Islet precursor cell (in vitro differentiated cells): Measurements from ENCODE around the gene ATP2A2.
"Not testable (repeated sequence)": the region's sequence is repeated elsewhere in the genome, so short reads cannot be mapped to it uniquely, and the experiment has no call there.

Source experiments
- DNase-seq: peaks from one replicate; pipeline ENCODE4 v3.0.0-alpha.2; 2018

The ATP2A2 gene

DNA sequence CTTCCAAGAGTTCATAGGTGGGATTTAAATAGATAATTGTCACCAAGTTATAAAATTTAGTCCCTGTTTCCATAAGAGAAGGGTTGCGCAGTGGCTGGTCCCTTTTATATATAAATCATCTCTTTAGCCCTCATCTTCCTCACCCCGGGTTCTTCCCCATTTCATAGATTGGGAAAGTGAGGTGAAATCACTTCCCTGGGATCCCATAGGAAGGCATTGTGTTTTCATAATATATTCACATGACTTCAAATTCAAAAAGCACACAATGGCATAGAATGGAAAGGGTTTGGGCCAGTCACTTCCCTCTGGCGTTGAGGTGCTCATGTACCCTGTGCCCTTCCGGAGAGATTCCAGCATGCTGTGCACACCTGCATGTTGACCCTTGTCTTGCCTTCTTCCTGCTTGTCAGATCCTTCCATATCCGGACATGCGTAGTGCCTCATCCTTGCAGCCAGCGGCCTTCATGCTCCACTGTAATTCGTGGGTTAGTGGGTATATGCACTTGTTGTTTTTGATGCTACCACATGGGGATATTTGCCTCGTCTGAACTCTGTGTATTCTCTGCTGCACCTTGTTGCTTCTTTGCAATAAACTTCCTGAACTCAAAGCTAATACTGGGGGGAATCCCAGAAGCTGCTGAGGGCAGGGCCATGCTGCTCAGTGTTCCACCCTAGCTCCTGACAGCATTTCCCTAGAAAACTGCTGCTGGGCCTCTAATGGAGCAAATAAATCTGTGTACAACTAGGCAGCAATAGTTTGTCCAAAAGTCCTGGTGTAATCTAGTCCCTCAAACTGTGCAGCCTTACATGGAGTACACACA is 62.9 kb downstream of the ATP2A2 start:
- DNase-seq: peak; percentile 38

DNA sequence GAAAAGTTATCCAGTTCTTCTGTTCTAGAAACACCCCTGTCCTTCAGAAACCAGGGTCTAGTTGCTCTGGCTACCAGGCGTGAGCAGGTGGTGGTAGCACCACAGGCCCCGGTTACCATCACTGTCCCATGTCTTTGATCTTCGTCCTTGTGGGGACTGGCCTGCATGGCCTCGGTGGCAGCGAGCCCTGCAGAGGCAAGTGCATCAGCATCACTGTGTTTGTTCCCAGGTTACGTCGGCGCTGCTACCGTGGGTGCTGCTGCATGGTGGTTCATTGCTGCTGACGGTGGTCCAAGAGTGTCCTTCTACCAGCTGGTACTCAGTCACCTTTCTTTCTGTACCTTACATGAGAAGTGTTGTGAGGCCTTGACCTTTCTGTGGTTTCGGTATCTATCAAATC is 63.6 kb downstream of the ATP2A2 start:
- DNase-seq: peak; percentile 47

DNA sequence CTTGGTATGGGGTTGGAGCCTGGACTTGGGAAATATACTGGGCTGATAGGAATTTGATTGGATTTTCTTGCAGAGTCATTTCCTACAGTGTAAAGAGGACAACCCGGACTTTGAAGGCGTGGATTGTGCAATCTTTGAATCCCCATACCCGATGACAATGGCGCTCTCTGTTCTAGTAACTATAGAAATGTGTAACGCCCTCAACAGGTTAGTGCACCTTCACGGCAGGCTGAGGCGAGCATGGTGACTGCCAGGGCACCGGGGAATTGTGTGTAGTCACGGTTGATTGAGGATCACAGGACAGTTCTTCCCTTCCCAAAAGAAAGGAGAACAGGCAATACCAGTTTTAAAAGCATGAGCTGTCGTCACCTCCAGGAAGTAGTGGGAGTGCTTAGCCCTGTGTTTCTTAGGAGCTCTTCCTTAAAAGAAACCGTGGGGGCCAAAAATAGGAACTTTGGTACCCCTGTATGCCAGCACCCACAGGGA is 64.2 kb downstream of the ATP2A2 start:
- peak; percentile 56 for DNase-seq

DNA sequence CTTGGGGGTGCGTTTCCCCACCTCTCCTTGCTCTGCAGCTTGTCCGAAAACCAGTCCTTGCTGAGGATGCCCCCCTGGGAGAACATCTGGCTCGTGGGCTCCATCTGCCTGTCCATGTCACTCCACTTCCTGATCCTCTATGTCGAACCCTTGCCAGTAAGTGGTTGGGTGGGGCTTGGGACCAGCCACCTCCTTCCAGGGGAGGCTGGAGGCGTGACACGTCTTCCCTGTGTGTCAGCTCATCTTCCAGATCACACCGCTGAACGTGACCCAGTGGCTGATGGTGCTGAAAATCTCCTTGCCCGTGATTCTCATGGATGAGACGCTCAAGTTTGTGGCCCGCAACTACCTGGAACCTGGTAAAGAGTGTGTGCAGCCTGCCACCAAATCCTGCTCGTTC is 64.9 kb downstream of the ATP2A2 start:
- peak; percentile 52 for DNase-seq

DNA sequence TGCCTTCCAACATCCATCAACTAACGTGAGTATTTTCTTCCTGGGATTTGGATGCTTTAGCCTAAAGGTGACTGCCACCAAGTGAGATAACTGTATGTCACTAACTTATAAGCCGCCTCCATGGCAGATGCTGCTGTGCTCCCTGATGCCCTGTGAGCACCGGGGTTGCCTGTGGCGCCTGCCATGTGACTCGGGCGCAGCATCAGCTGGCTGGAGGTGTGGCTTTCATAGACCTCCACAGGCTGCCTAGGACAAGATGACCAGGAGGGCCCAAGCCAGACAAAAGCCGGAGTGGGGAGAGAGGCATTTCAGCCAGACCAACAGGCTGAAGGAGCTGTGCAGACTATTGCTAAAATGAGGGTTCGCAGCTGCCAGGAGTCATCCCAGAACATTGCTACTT is 66.7 kb downstream of the ATP2A2 start:
- DNase-seq: peak; percentile 51

DNA sequence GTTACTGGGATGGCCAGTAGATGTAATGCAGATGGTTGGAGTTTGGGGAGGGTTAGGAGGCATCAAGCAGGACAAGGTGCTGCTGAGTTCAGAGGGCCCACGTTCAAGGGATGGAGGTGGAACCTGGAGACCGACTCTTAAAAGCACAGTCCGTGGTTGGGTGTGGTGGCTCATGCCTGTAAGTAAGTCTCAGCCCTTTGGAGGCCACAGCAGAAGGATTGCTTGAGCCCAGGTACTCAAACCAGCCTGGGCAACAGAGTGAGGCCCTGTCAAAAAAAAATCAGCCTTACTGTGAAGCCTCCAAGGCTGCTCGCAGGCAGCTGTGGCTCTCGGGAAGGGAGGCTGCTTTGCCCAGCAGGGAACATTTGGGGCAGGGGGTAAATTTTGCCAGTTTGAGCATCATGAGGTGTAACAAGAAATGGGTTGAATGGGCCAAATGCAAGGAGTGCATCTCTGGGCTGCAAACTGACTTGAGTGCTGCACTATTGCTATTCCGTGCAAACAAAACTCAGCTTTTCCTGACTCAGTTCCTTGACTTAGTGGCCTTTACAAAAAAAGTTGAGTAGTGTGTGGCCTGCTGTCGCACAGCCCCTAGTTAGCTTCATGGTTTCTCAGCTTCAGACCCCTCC is 67.5 kb downstream of the ATP2A2 start:
- peak; percentile 47 for DNase-seq

DNA sequence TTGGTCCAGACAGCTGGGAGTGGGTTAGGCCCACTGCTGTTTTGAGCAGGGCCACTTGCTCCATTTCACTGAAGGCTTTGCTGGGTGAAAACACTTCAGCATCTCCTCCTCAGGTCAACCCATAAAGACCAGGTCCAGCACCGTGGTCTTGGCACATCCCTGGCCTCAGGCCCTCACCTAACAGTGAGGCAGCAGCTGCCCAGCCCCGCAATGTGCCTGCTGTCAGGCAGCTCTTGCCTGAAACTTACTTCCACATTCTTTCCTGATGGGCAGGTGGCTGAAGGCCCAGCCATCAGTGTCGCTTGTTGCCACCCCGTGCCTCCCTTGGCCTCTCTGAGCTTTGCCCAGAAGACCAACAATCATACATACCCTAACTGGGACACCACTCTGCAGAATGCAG is 68.0 kb downstream of the ATP2A2 start:
- DNase-seq: no peak

DNA sequence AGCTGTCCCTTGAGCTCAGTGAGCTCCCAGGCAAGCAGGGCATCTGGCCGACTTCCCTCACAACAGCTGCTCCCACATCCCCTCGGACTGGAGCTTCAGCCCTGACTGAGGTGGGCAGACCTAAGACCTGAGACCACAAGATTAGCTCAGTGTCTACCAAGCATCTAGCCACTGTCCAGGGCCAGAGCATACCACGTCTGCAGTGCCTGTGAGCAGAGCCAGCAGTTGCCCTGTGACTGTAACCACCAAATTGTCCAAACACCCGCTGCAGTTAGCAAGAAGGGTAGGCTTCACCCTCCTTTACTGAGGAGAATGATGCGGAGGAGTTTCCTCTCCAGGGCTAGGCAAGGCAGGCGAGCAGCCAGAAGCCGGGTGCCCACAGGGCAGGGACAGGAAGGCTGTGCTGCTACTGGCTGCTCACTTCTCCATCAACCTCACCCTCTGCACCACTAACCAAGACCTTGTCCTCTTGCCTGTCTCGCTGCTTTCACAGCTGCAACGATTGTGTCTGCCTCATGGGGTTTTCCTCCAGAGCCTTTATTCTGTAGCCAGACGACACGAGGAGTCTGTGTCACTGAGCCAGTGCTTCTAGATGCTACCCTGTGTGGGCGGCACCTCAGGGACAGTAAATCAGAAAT is 68.6 kb downstream of the ATP2A2 start:
- no peak for DNase-seq

DNA sequence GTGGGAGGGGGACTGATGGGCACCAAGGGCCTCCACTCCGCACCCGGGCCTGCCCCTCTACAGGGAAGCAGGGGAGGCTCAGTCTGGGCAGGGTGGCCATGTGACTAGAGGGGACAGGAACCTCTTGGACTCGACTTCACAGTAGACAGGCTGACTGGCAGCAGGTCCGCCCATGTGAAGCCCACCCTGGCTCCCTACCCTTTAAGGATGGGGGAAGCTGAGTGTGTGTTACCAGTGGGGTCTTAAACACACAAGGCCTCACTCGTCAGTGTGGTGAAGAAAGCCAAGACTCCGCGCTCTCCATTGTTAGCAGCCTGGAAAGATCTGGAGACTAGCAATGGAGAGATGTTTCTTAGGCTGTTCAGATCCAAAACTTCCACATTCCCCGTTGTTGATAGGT is 70.1 kb downstream of the ATP2A2 start:
- DNase-seq: peak; percentile 56

DNA sequence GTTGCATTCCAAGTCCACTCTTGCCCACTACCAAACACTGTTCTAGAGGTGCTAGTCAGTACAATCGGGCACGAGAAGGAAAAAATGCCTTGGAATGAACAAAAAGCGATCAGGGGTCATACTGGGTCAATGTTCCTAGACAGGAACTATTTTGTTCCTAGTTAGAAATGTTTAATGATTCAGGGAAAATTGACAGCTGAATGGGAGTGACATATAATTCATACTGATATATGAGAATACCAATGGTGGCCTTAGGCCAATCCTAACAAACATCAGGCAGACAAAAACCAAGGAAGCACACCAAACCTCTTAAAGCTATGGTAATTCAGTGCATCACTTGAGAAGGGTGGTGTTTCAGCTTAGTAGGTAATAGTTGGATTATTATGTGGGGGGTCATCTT is 71.4 kb downstream of the ATP2A2 start:
- DNase-seq: no peak

DNA sequence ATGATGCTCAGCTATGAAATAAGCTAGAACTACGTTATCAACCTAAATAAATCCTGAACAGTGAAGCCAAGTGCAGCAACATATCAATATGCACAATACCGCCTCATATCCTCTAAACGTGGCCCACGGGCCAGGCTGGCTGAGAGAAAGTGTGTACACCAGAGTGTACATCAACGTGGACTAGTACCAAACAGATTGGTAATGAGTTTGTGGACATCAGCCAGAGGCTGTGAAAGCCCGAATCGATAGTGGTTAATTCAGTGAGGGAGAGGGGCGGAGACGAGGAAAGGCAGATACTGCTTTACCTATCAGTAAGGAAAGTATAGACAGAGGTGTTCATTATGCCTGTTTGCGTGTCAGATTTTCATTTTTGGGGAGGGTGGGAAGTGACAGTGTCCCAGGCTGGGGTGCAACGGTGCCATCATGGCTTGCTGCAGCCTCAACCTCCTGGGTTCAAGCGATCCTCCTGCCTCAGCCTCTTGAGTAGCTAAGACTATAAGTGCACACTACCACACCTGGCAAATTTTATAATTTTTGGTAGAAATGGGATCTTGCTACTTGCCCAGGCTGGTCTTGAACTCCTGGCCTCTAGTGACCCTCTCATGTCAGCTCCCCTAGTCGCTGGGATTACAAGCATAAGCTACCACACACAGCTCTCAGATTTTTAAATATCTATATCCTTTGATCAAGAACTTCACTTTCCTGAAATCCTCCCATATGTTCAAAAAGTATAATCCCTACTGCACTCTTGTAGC is 72.3 kb downstream of the ATP2A2 start:
- no peak for DNase-seq

DNA sequence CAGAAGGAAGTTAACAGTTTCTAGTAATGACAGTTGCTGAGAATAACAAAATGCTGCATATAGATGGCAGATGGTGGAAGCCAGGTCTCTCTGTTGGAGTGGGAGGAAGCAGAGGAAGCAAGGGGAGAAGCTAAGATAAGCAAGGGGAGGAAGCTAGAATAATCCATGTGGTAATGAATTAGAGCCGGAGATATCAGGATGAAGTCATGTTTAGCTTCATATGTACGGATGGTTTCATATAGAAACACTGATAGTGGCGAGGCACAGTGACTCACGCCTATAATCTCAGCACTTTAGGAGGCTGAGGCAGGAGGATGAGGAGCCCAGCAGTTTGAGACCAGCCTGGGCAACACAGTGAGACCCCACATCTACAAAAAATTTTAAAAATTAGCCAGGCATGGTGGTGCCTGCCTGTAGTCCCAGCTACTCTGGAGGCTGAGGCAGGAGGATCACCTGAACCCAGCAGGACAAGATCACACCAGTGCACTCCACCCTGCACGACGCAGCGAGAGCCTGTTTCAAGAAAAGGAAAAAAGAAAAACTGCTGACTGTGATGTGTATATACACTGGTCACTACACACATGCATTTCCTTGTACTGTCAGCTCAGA is 73.2 kb downstream of the ATP2A2 start:
- no peak for DNase-seq

DNA sequence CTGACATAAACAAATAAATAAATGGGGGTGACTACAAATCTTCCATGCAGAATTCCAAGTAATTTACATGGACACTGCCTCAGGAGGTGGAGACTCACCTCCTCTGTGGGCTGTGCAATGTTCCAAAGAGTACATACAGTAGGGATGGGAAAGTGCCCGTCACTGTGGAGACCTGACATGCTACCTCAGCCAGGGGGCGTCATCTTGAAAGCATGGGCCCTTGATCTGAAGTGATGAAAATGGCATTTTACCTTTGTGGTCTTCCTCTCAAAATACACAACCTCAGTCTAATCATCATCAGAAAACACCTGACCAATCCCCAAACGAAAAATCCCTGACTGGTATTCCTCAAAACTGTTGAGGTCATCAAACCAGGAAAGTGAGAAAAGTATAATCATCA is 74.0 kb downstream of the ATP2A2 start:
- peak; percentile 82 for DNase-seq

DNA sequence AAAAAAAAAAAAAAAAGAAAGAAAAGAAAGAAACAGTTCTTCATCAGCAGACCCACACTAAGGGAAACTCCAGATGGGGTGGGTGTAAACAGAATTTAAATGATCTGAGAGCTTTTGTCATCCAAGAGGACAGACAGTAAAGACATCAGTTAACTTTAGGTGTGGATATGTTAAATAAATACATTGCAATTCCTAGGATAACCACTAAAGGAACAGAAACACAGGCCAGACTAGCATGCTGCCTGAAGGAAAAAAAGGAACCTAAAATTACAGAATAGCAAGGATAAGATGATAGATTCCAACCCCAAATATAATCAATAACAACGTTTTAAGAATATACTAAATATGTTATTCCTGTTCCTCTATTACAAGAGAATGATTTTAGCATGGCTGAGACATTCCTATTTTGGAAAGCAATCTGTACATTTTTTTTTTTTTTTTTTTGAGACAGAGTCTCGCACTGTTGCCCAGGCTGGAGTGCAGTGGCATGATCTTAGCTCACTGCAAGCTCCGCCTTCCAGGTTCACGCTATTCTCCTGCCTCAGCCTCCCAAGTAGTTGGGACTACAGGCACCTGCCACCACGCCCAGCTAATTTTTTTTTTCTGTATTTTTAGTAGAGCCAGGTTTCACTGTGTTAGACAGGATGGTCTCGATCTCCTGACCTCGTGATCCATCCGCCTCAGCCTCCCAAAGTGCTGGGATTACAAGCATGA is 77.5 kb downstream of the ATP2A2 start:
- DNase-seq: not testable (repeated sequence)

DNA sequence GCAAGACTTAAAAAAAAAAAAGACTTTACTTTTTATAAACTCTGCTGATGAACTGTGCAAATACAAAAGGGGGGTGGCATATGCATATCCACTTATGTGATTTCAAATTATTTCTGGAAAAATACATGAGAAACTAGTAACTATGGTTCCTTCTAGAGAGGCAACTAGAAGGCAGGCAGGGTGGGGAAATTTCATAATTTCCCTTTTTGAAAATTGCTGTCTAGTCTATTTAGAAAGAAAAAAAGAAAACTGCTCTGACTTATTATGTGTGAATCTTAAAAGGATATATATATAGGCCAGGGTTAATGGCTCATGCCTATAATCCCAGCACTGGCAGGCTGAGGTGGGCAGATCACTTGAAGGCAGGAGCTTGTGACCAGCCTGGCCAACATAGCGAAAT is 80.2 kb downstream of the ATP2A2 start:
- no peak for DNase-seq

DNA sequence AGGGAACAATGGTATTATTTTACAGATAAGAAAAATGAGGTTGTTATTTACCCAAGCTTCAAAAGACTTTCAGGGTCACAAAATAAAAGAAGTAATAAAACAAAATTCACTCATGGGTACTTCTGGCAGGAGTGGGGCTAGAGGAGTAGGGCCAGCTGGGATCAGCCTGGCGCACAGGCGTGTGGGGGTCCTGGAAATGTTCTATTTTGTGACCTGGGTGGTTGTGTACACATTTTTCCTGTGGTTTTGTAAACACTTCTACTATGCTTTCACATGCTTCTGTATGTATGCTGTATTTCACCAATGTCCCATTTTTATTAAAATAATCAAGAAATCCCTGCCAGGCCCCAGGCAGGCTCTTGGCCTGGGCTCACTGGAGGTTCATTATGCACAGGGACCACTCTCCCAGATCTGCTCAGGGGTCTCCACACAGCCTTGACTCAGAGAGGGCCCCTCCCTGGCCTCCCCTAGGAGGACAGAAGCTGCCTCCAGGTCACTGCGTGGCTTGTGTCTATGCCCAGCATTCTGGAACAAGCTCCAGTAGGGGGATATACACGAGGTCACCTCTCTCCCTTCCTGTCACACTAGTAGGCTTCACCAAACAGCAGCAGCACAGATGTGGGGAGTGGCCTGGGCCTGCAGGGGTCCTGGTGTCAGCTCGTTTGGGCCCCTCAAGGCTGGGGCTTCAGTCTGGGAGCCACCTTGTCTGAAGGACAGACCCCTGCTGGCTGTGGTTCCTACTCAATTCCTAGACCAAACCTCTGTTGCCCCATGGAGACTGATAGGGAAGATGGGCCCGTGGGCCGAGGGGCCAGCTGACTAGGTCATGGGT is 84.7 kb downstream of the ATP2A2 start:
- DNase-seq: no peak

DNA sequence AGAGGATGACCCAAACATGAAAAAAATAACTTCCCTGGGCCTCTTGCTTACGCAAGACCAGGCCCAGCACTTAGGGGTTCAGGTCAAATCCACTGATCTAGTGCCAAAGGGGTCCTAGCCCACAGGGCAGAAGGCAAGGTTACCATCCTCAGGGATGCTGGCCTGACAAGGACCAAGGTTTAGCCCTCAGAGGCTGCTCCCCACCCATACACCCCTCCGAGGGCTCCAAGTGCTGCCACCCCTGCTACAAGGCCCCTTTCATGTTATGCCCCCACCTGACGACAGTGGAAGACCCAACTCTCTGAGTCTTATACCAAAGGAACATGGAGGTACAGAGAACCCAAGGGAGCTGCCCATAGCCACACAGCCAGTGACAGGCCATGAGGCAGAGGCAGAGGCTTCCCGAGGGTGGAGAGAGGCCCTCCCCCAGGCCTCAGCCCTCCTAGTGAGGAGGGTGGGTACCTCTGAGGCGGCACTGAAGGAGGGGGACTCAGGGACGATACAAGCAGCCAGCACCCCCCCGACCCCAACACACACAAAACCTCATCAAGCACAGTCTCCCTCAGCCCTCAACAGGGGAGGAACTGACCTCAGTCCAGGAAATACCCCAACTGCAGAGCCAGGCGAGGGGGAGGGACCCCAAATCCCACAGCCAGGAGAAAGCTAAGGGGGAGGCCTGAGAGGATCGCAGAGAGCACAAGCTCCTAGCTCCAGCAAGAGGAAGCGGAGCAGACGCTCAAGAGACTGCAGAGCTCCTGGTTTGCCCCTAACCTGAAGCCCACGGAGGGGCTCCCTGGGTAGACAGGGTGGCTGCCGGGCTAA is 85.5 kb downstream of the ATP2A2 start:
- no peak for DNase-seq

DNA sequence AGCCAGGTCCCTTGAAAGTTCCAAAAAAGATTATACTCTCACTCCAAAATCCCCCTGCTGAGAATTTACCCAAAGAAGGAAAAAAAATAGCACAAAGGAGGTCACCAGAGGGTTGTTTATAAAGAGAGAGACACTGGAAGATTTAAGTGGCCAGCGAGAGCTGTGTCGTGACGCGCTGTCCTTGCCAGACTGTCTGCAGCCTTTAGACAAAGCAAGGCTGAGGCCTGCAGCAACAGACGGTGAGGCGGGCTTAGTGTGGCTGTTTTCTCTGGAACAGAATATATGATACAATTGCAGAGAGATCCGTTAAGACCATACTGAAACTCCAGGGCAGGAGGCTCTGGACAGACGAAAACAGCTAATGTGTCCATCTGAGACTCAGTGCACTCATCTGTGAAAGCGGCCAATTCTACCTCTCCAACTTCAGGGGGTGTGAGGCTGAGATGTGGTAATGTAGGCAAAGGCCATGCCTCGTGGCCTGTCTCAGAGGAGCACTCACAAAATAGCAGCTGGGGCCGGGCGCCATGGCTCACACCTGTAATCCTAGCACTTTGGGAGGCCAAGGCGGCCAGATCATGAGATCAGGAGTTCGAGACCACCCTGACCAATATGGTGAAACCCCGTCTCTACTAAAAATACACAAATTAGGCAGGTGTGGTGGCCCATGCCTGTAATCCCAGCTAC is 86.3 kb downstream of the ATP2A2 start:
- DNase-seq: peak; percentile 67

DNA sequence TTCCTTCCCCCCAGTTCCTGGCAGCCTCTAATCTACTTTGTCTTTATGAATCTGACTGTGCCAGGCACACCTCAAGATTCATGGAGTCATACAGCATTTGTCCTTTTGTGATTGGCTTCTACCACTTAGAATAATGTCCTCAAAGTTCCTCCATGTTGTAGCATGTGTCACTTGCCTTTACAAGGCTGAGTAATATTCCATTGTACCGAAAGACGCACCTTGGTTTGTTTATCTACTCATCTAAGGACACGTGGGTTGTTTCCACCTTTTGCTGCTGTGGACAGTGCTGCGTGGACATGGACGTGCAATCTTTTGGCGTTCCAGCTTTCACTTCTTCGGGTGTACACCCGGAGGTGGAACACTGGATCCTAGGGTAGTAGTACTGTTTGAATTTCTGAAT is 88.9 kb downstream of the ATP2A2 start:
- DNase-seq: peak; percentile 34
